ENCODE data around the gene ATP13A2. TPM values are rescaled to one million over a fixed set of nuclear protein-coding genes. Genes with fewer than 3 reads are reported as not detected.

The ATP13A2 gene
- total RNA-seq, 1 donor from 2014 or later: 18.8 TPM

GRCh38 chr1:17040135-17040534 lies 28.4 kb upstream of the ATP13A2 start:
- no peak for DNase-seq (ENCODE audit: low spot score)
- H3K36me3 Mint-ChIP-seq: peaks cover 14% of the 10 kb centered on the region
- no peaks in the 10 kb centered on the region for H3K27me3 ChIP-seq
- H3K79me2 ChIP-seq (ENCODE audit: low read depth): peaks cover 8% of the 10 kb centered on the region
- H3K27ac ChIP-seq: no peak overlapping the region
- no peak overlapping the region for H3K4me2 ChIP-seq
- TF ChIP-seq EZH2 (IDR thresholded peaks at IDR 0.05) (no peak), EZH2phosphoT487 (IDR thresholded peaks at IDR 0.05) (no peak)
- TF ChIP-seq, protein P1, sequence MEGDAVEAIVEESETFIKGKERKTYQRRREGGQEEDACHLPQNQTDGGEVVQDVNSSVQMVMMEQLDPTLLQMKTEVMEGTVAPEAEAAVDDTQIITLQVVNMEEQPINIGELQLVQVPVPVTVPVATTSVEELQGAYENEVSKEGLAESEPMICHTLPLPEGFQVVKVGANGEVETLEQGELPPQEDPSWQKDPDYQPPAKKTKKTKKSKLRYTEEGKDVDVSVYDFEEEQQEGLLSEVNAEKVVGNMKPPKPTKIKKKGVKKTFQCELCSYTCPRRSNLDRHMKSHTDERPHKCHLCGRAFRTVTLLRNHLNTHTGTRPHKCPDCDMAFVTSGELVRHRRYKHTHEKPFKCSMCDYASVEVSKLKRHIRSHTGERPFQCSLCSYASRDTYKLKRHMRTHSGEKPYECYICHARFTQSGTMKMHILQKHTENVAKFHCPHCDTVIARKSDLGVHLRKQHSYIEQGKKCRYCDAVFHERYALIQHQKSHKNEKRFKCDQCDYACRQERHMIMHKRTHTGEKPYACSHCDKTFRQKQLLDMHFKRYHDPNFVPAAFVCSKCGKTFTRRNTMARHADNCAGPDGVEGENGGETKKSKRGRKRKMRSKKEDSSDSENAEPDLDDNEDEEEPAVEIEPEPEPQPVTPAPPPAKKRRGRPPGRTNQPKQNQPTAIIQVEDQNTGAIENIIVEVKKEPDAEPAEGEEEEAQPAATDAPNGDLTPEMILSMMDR (IDR thresholded peaks at IDR 0.05): no peak
- peaks cover 2% of the 10 kb centered on the region for H4K20me1 ChIP-seq (ENCODE audit: low read depth)
- H3K4me3 Mint-ChIP-seq: no peak overlapping the region
- H3K9me3 ChIP-seq (ENCODE audit: low read depth): no peaks in the 10 kb centered on the region
- H3K4me1 Mint-ChIP-seq: peaks cover 6% of the 10 kb centered on the region
- no peak overlapping the region for H3K4me3 ChIP-seq
- H3K4me1 ChIP-seq: no peaks in the 10 kb centered on the region
- no peaks in the 10 kb centered on the region for H3K36me3 ChIP-seq
- peaks cover 11% of the 10 kb centered on the region for H3F3A ChIP-seq (ENCODE audit: low read depth)
- H3K27me3 Mint-ChIP-seq (ENCODE audit: insufficient read depth, low read depth): no peaks in the 10 kb centered on the region
- no peaks in the 10 kb centered on the region for H3K9me3 Mint-ChIP-seq
- H3K9ac ChIP-seq: no peak overlapping the region
- H3K27ac Mint-ChIP-seq: no peak overlapping the region
- no peak overlapping the region for H2AFZ ChIP-seq (replicated peaks)

DNA sequence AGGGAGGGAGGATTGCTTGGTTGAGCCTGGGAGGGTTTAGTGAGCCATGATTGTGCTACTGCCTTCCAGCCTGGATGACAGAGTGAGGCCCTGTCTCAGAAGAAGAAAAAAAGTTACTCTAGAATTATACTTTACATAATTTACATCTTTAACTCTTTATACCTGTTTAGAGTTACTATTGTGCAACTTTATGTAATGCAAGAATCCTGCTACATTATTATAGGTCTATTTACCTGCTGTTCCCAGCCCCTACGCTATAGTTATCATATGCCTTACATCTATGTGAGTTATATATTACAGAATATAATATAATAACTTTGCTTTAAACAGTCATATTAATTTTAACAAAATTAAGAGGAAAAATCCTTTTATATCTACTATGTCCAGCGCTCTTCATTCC lies 27.8 kb upstream of the ATP13A2 start:
- Histone ChIP-seq H3F3A (ENCODE audit: low read depth) (peaks cover 8% of the 10 kb centered on the region), H3K4me1 (no peaks in the 10 kb centered on the region), H3K36me3 (no peaks in the 10 kb centered on the region), H3K9me3 (ENCODE audit: low read depth) (no peaks in the 10 kb centered on the region), H3K4me2 (no peak overlapping the region), H3K27me3 (no peaks in the 10 kb centered on the region), H4K20me1 (ENCODE audit: low read depth) (no peaks in the 10 kb centered on the region), H3K9ac (no peak overlapping the region), H3K79me2 (ENCODE audit: low read depth) (peaks cover 2% of the 10 kb centered on the region), H2AFZ (replicated peaks) (no peak overlapping the region), H3K4me3 (no peak overlapping the region), H3K27ac (no peak overlapping the region)
- TF ChIP-seq EZH2phosphoT487 (IDR thresholded peaks at IDR 0.05): no peak
- no peak for TF ChIP-seq EZH2 (IDR thresholded peaks at IDR 0.05)
- TF ChIP-seq, protein P1 (IDR thresholded peaks at IDR 0.05): no peak
- DNase-seq (ENCODE audit: low spot score): no peak
- Mint-ChIP-seq H3K36me3 (peaks cover 14% of the 10 kb centered on the region), H3K4me1 (peaks cover 3% of the 10 kb centered on the region), H3K4me3 (no peak overlapping the region), H3K27me3 (ENCODE audit: insufficient read depth, low read depth) (no peaks in the 10 kb centered on the region), H3K9me3 (no peaks in the 10 kb centered on the region), H3K27ac (no peak overlapping the region)

GRCh38 chr1:17033481-17033880 lies 21.8 kb upstream of the ATP13A2 start:
- no peaks in the 10 kb centered on the region for H3K36me3 ChIP-seq
- H3K4me3 ChIP-seq: no peak overlapping the region
- no peak for TF ChIP-seq EZH2 (IDR thresholded peaks at IDR 0.05)
- TF ChIP-seq EZH2phosphoT487 (IDR thresholded peaks at IDR 0.05): no peak
- TF ChIP-seq, protein P1 (IDR thresholded peaks at IDR 0.05): no peak
- H3K4me2 ChIP-seq: no peak overlapping the region
- H3K27me3 Mint-ChIP-seq (ENCODE audit: insufficient read depth, low read depth): no peaks in the 10 kb centered on the region
- no peaks in the 10 kb centered on the region for H3K9me3 ChIP-seq (ENCODE audit: low read depth)
- no peak overlapping the region for H3K27ac Mint-ChIP-seq
- H3K79me2 ChIP-seq (ENCODE audit: low read depth): no peaks in the 10 kb centered on the region
- no peak overlapping the region for H3K9ac ChIP-seq
- peaks cover 15% of the 10 kb centered on the region for H3K4me1 Mint-ChIP-seq
- peaks cover 8% of the 10 kb centered on the region for H3F3A ChIP-seq (ENCODE audit: low read depth)
- no peaks in the 10 kb centered on the region for H3K9me3 Mint-ChIP-seq
- no peaks in the 10 kb centered on the region for H3K4me1 ChIP-seq
- peaks cover 4% of the 10 kb centered on the region for H3K36me3 Mint-ChIP-seq
- H3K27ac ChIP-seq: no peak overlapping the region
- H2AFZ ChIP-seq (replicated peaks): no peak overlapping the region
- no peaks in the 10 kb centered on the region for H4K20me1 ChIP-seq (ENCODE audit: low read depth)
- H3K27me3 ChIP-seq: no peaks in the 10 kb centered on the region
- H3K4me3 Mint-ChIP-seq: no peak overlapping the region
- DNase-seq (ENCODE audit: low spot score): no peak

Data from neural progenitor cell (in vitro differentiated cells).